GM12878 (cell line): ENCODE data around the gene KRTAP17-1. TPM values are rescaled to one million over a fixed set of nuclear protein-coding genes. Genes with fewer than 3 reads are reported as not detected.

Experiments used
- ATAC-seq: fragments of 200-7000 bp; cut with Tn5 transposase; 3 replicates; pipeline ENCODE4 v1.9.1; 2020; ENCODE audit warnings: mild to moderate bottlenecking, moderate library complexity
- BruUV-seq: library from RNA; stranded (reverse); fragments of 400-500 nt; replicated peaks from 2 replicates; lab custom pipeline; 2021; lab: Mats Ljungman, UMichigan
- CTCF ChIA-PET: fragments of 300-600 bp; sonication (Branson Sonifier 250); formaldehyde crosslinking; extraction: SDS; loops from one replicate; lab custom pipeline; 2021; ENCODE audit warnings: inconsistent platforms; lab: Yijun Ruan, JAX
- POLR2A ChIA-PET: fragments of 350-600 bp; formaldehyde crosslinking; extraction: SDS; loops from one replicate; lab custom pipeline; 2021; ENCODE audit warnings: inconsistent platforms; lab: Charles Lee
- RAD21 ChIA-PET: fragments of 300-600 bp; sonication (Branson Sonifier 250); formaldehyde crosslinking; loops from one replicate; lab custom pipeline; 2023; ENCODE audit warnings: antibody characterized with exemption; ENCODE audit not compliant: unreplicated experiment; lab: Charles Lee
- SMC1A ChIA-PET: fragments of 300-600 bp; sonication (Branson Sonifier 250); formaldehyde crosslinking; loops from one replicate; lab custom pipeline; 2023; ENCODE audit not compliant: unreplicated experiment, uncharacterized antibody; lab: Charles Lee
- DNase-seq: peaks from one replicate; pipeline ENCODE4 v3.0.0-alpha.2; 2011; ENCODE audit warnings: low read depth, low spot score
- FAIRE-seq: peaks from 3 replicates; lab custom pipeline; 2011; peaks lifted over from hg19 to GRCh38; lab: Jason Lieb, UNC
- H2AFZ ChIP-seq: 2 replicates; pipeline ENCODE4 v1.6.0; 2011; ENCODE audit warnings: low read depth, low read length, control low read depth; ENCODE audit not compliant: control insufficient read depth
- H3K27ac ChIP-seq: 2 replicates; pipeline ENCODE4 v1.5.1; 2011; ENCODE audit warnings: control low read depth; ENCODE audit not compliant: control insufficient read depth, insufficient read depth
- H3K27me3 ChIP-seq, 2 experiments: replicated peaks in 1 of 2; 2 replicates each; pipeline versions ENCODE4 v1.6.0 to v1.6.1; 2011; ENCODE audit warnings: low read length in 1 of 2; ENCODE audit not compliant: control insufficient read depth in 2 of 2, insufficient read depth in 2 of 2
- H3K36me3 ChIP-seq, 2 experiments: 2 replicates each; pipeline ENCODE4 v1.5.1; 2011; ENCODE audit warnings: low read length in 1 of 2; ENCODE audit not compliant: control insufficient read depth in 2 of 2, insufficient read depth in 2 of 2
- H3K4me1 ChIP-seq: 2 replicates; pipeline ENCODE4 v1.6.1; 2011; ENCODE audit warnings: mild to moderate bottlenecking, low read length, moderate library complexity, mixed read lengths; ENCODE audit not compliant: control insufficient read depth, insufficient read depth
- H3K4me2 ChIP-seq: 2 replicates; pipeline ENCODE4 v1.6.0; 2011; ENCODE audit warnings: control low read depth; ENCODE audit not compliant: control insufficient read depth, insufficient read depth
- H3K4me3 ChIP-seq: fragments of 200-600 bp; sonication (generic); 2 replicates; pipeline ENCODE4 v1.5.1; 2016
- H3K79me2 ChIP-seq: 2 replicates; pipeline ENCODE4 v1.6.0; 2011; ENCODE audit warnings: low read length; ENCODE audit not compliant: control insufficient read depth, insufficient read depth
- H3K9ac ChIP-seq: 2 replicates; pipeline ENCODE4 v1.8.0; 2011; ENCODE audit warnings: low read length, control low read depth, mixed read lengths; ENCODE audit not compliant: control insufficient read depth, insufficient read depth
- H3K9me3 ChIP-seq: replicated peaks from 3 replicates; pipeline ENCODE4 v1.5.1; 2011; ENCODE audit warnings: mild to moderate bottlenecking, low read length; ENCODE audit not compliant: control insufficient read depth, insufficient read depth
- H4K20me1 ChIP-seq: 2 replicates; pipeline ENCODE4 v1.6.0; 2011; ENCODE audit not compliant: control insufficient read depth, insufficient read depth
- BACH1 ChIP-seq: fragments of 450-650 bp; IDR thresholded peaks from 2 replicates; pipeline ENCODE4 v1.6.1; 2017; ENCODE audit warnings: mild to moderate bottlenecking, borderline replicate concordance
- BHLHE40 ChIP-seq, 2 experiments: fragments of 450-650 bp in 1 of 2; IDR thresholded peaks; 2 replicates each; pipeline ENCODE4 v1.6.1; 2011 to 2017; ENCODE audit warnings: low read depth in 2 of 2, borderline replicate concordance in 1 of 2, improper control_type of control experiment in 1 of 2, low read length in 1 of 2, mild to moderate bottlenecking in 1 of 2
- BMI1 ChIP-seq: fragments of 450-650 bp; IDR thresholded peaks from 2 replicates; pipeline ENCODE4 v1.6.1; 2016; ENCODE audit warnings: mild to moderate bottlenecking, moderate library complexity, borderline replicate concordance
- CEBPZ ChIP-seq: fragments of 150-350 bp; IDR thresholded peaks from 2 replicates; pipeline ENCODE4 v1.6.1; 2016; ENCODE audit warnings: low read depth, low read length
- ELK1 ChIP-seq: IDR thresholded peaks from 2 replicates; pipeline ENCODE4 v1.6.1; 2012; ENCODE audit warnings: low read depth, low read length, improper control_type of control experiment
- EP300 ChIP-seq, 2 experiments: fragments of 150-350 bp in 1 of 2; IDR thresholded peaks; 2 replicates each; pipeline ENCODE4 v1.6.1; 2011 to 2012; ENCODE audit warnings: low read depth in 2 of 2, low read length in 2 of 2, borderline replicate concordance in 1 of 2, improper control_type of control experiment in 1 of 2, inconsistent platforms in 1 of 2; ENCODE audit not compliant: control insufficient read depth in 1 of 2
- FOS ChIP-seq: IDR thresholded peaks from 3 replicates; pipeline ENCODE4 v1.6.1; 2011; ENCODE audit warnings: borderline replicate concordance; ENCODE audit not compliant: insufficient read length; ENCODE audit errors: extremely low read depth
- HDAC6 ChIP-seq: fragments of 200-600 bp; sonication (generic); IDR thresholded peaks from one replicate; pipeline ENCODE4 v1.8.0; 2017; ENCODE audit warnings: antibody characterized with exemption; ENCODE audit not compliant: unreplicated experiment
- HSF1 ChIP-seq: fragments of 150-350 bp; IDR thresholded peaks from 2 replicates; pipeline ENCODE4 v1.6.1; 2014; ENCODE audit warnings: mild to moderate bottlenecking, low read depth, low read length
- IKZF1 ChIP-seq: fragments of 450-650 bp; conservative IDR thresholded peaks from 2 replicates; pipeline ENCODE4 v1.6.1; 2017; ENCODE audit warnings: antibody characterized with exemption, mild to moderate bottlenecking
- IRF5 ChIP-seq: fragments of 450-650 bp; IDR thresholded peaks from 2 replicates; pipeline ENCODE4 v1.6.1; 2017; ENCODE audit warnings: borderline replicate concordance
- JUNB ChIP-seq: IDR thresholded peaks from 2 replicates; pipeline ENCODE4 v1.6.1; 2016; ENCODE audit warnings: antibody characterized with exemption, mild to moderate bottlenecking
- POLR2AphosphoS5 ChIP-seq: IDR thresholded peaks from 2 replicates; pipeline ENCODE4 v1.6.1; 2011; ENCODE audit warnings: mild to moderate bottlenecking, low read length, inconsistent platforms
- ZBTB33 ChIP-seq: fragments of 450-650 bp; IDR thresholded peaks from 2 replicates; pipeline ENCODE4 v1.6.1; 2017; ENCODE audit warnings: mild to moderate bottlenecking
- ZNF622 ChIP-seq: fragments of 450-650 bp; IDR thresholded peaks from 2 replicates; pipeline ENCODE4 v1.6.1; 2017; ENCODE audit warnings: mild to moderate bottlenecking, inconsistent platforms
- WGBS: methylation state at CpG from one replicate; pipeline ENCODE4 v1.1.6; 2016; ENCODE audit warnings: low lambda C conversion rate; ENCODE audit not compliant: insufficient replicate concordance, insufficient coverage; ENCODE audit errors: missing lambda C conversion rate; 5-methylcytosine and 5-hydroxymethylcytosine counted together
- in situ Hi-C: fragments of 300-500 bp; cut with MboI; formaldehyde crosslinking; loops from 9 replicates; pipeline ENCODE4 v1.14.3; 2018; ENCODE audit warnings: mixed read lengths
- intact Hi-C: fragments of 100-400 bp; cut with micrococcal nuclease; formaldehyde crosslinking; loops from one replicate; pipeline ENCODE4 v1.14.2; 2022; ENCODE audit not compliant: unreplicated experiment
- polyA plus RNA-seq, 11 experiments: library from polyadenylated mRNA; depleted of rRNA in 4 of 11; unstranded in 6 of 11; stranded (reverse) in 5 of 11; fragments of >200 nt; fragmentation: Nextera tagmentation in 4 of 11; fragmentation: Illumina TruSeq in 1 of 11; extraction: Ambion mirVana in 4 of 11; extraction: Trizol in 1 of 11; gene quantifications; 1 replicate in 1 of 11; 2 replicates in 10 of 11; pipeline versions ENCODE4 v1.2.1 to v1.2.3, GENCODE V29; 2011 to 2016; ENCODE audit warnings: inconsistent platforms in 2 of 11, missing spikeins in 2 of 11, low read depth in 1 of 11
- total RNA-seq, 4 experiments: library from RNA; depleted of rRNA in 3 of 4; stranded (reverse); fragments of >200 nt in 3 of 4; fragmentation: Illumina TruSeq in 1 of 4; extraction: Trizol in 1 of 4; gene quantifications; 2 replicates each; pipeline versions ENCODE4 v1.2.1 to v1.2.3, GENCODE V29; 2013 to 2021

KRTAP17-1 gene
- total and polyA plus RNA-seq, 10 of the 15 experiments (the other 5 are each of a cell fraction or from before 2014, with no cell fraction given): 0.16 to 5.7 (median 0.17) TPM; not detected in 7

- intact Hi-C loops (no loop called here), in situ Hi-C loops (no loop called here)
- no peaks in the 10 kb centered on the region for H3K36me3 ChIP-seq
- H3K79me2 ChIP-seq: no peaks in the 10 kb centered on the region
- ChIA-PET POLR2A (no interaction called here), SMC1A (interaction anchor here (1.7 kb wide), 1 partner anchor 84 kb away, joined by 3 read pairs; no protein-coding TSS in a partner anchor), CTCF (interaction anchor here (0.6 to 3.2 kb wide), 3 partner anchors 12 to 421 kb away, joined by 3 to 14 read pairs (median 4); no protein-coding TSS in a partner anchor), RAD21 (no interaction called here)
- H3K4me2 ChIP-seq: no peak overlapping the region
- FAIRE-seq (no peak), DNase-seq (no peak), ATAC-seq (no peak)
- no peaks in the 10 kb centered on the region; a peak in 1 of 4 replicates for H3K27me3 ChIP-seq
- H4K20me1 ChIP-seq: no peaks in the 10 kb centered on the region
- no peak overlapping the region for H2AFZ ChIP-seq
- H3K9me3 ChIP-seq: no peaks in the 10 kb centered on the region; the same call in 2 of the 3 replicates
- no peak overlapping the region for H3K27ac ChIP-seq
- no TSS peak for BruUV-seq
- no peak overlapping the region for H3K4me3 ChIP-seq
- H3K4me1 ChIP-seq: no peaks in the 10 kb centered on the region
- 25% methylated on average over 3 of the region's 3 CpGs for WGBS
- no peak overlapping the region for H3K9ac ChIP-seq
- TF ChIP-seq HSF1 (no peak), BMI1 (no peak), IKZF1 (no peak), BACH1 (no peak), IRF5 (no peak), HDAC6 (no peak), ZNF622 (no peak), CEBPZ (no peak), BHLHE40 (IDR thresholded peaks at IDR 0.05; ENCODE audit: borderline replicate concordance in 1 of 2, low read depth in 2 of 2, low read length in 1 of 2) (no peak), FOS (no peak), POLR2AphosphoS5 (no peak), ZBTB33 (no peak), JUNB (no peak), ELK1 (no peak), EP300 (IDR thresholded peaks at IDR 0.05; ENCODE audit: borderline replicate concordance in 1 of 2, control insufficient read depth in 1 of 2, low read depth in 2 of 2, low read length in 2 of 2) (no peak)
These were observed 18.3 kb upstream of the KRTAP17-1 start for GRCh38 chr17:41333836-41334235.
